CD4-positive, alpha-beta T cell treated with Interleukin-15 for 4 hours (primary cell): ENCODE results near the gene LILRA1.
"Not testable (repeated sequence)": the region's sequence is repeated elsewhere in the genome, so short reads cannot be mapped to it uniquely, and the experiment has no call there.

Experiments used
- DNase-seq: peaks from one replicate; pipeline ENCODE4 v3.0.0-alpha.2; 2020; ENCODE audit warnings: low spot score

The LILRA1 gene

GRCh38 chr19:54577334-54577733 lies 16.1 kb upstream of the LILRA1 start:
- no peak for DNase-seq

- DNase-seq = not testable (repeated sequence)
These were observed 15.2 kb upstream of the LILRA1 start for GRCh38 chr19:54578268-54578667.

- no peak for DNase-seq
These were observed 7.0 kb upstream of the LILRA1 start for GRCh38 chr19:54586397-54586796.

- no peak for DNase-seq
These were observed 6.4 kb upstream of the LILRA1 start for GRCh38 chr19:54587026-54587425.

- not testable (repeated sequence) for DNase-seq
These were observed 647 bp downstream of the LILRA1 start for GRCh38 chr19:54593931-54594626.

- DNase-seq = no peak
These were observed 1.3 kb downstream of the LILRA1 start for GRCh38 chr19:54594737-54595136.

GRCh38 chr19:54595680-54596436 lies 2.4 kb downstream of the LILRA1 start:
- DNase-seq = not testable (repeated sequence)

- DNase-seq = no peak
These were observed 6.8 kb downstream of the LILRA1 start for GRCh38 chr19:54600212-54600611.

- no peak for DNase-seq
These were observed 12.8 kb downstream of the LILRA1 start for GRCh38 chr19:54606230-54606629.

- no peak for DNase-seq
These were observed 13.7 kb downstream of the LILRA1 start for GRCh38 chr19:54606891-54607784.

- no peak for DNase-seq
These were observed 14.3 kb downstream of the LILRA1 start for GRCh38 chr19:54607785-54608150.

GRCh38 chr19:54608205-54608604 lies 14.8 kb downstream of the LILRA1 start:
- no peak for DNase-seq

GRCh38 chr19:54608792-54609191 lies 15.4 kb downstream of the LILRA1 start:
- no peak for DNase-seq

- no peak for DNase-seq
These were observed 15.9 kb downstream of the LILRA1 start for GRCh38 chr19:54609356-54609791.

- DNase-seq = no peak
These were observed 19.0 kb downstream of the LILRA1 start for GRCh38 chr19:54612428-54612827.

- DNase-seq = no peak
These were observed 21.3 kb downstream of the LILRA1 start for GRCh38 chr19:54614726-54615125.

- DNase-seq = no peak
These were observed 22.6 kb downstream of the LILRA1 start for GRCh38 chr19:54616057-54616456.

GRCh38 chr19:54616821-54617560 lies 23.6 kb downstream of the LILRA1 start:
- DNase-seq = no peak

- DNase-seq = no peak
These were observed 27.0 kb downstream of the LILRA1 start for GRCh38 chr19:54620464-54620863.

GRCh38 chr19:54622431-54622830 lies 29.0 kb downstream of the LILRA1 start:
- no peak for DNase-seq

- not testable (repeated sequence) for DNase-seq
These were observed 30.8 kb downstream of the LILRA1 start for GRCh38 chr19:54624234-54624633.
